HepG2 (cell line): ENCODE results near the gene TMEM134. TPM values are rescaled to one million over a fixed set of nuclear protein-coding genes. Genes with fewer than 3 reads are reported as not detected.

ENCODE experiments used
- AKAP8 ChIP-seq: sonication (generic); formaldehyde crosslinking; IDR thresholded peaks from 2 replicates; pipeline ENCODE4 v1.5.1; 2020; ENCODE audit warnings: mild to moderate bottlenecking, missing genetic modification reagents
- DR1 ChIP-seq: sonication (generic); formaldehyde crosslinking; IDR thresholded peaks from 2 replicates; pipeline ENCODE4 v1.8.0; 2021; ENCODE audit warnings: mild to moderate bottlenecking, missing genetic modification reagents, inconsistent platforms
- FOXO1 ChIP-seq: sonication (generic); formaldehyde crosslinking; IDR thresholded peaks from 2 replicates; pipeline ENCODE4 v1.4.0; 2020; ENCODE audit warnings: missing genetic modification reagents
- FOXO4 ChIP-seq: sonication (generic); formaldehyde crosslinking; conservative IDR thresholded peaks from 2 replicates; pipeline ENCODE4 v1.8.1; 2023; ENCODE audit warnings: missing genetic modification reagents
- HOXA3 ChIP-seq: sonication (generic); formaldehyde crosslinking; IDR thresholded peaks from 2 replicates; pipeline ENCODE4 v1.5.0; 2020; ENCODE audit warnings: missing genetic modification reagents
- KIAA2018 ChIP-seq: sonication (generic); formaldehyde crosslinking; IDR thresholded peaks from 2 replicates; pipeline ENCODE4 v1.5.0; 2020; ENCODE audit warnings: mild to moderate bottlenecking, missing genetic modification reagents, borderline replicate concordance
- MEIS2 ChIP-seq: sonication (generic); formaldehyde crosslinking; IDR thresholded peaks from 2 replicates; pipeline ENCODE4 v1.9.0; 2021; ENCODE audit warnings: mild to moderate bottlenecking, missing genetic modification reagents
- MTERF4 ChIP-seq: sonication (generic); formaldehyde crosslinking; IDR thresholded peaks from 2 replicates; pipeline ENCODE4 v1.8.0; 2023; ENCODE audit warnings: mild to moderate bottlenecking, missing genetic modification reagents
- PBX2 ChIP-seq: IDR thresholded peaks from 2 replicates; pipeline ENCODE4 v1.6.1; 2016; ENCODE audit warnings: control low read depth
- RFX5 ChIP-seq: IDR thresholded peaks from 2 replicates; pipeline ENCODE4 v1.6.1; 2011; ENCODE audit warnings: low read depth, low read length, improper control_type of control experiment
- SP2 ChIP-seq: sonication (generic); formaldehyde crosslinking; IDR thresholded peaks from 2 replicates; pipeline ENCODE4 v1.5.1; 2020; ENCODE audit warnings: mild to moderate bottlenecking, missing genetic modification reagents
- TAF1 ChIP-seq: sonication (generic); formaldehyde crosslinking; IDR thresholded peaks from 2 replicates; pipeline ENCODE4 v1.4.0; 2020; ENCODE audit warnings: missing genetic modification reagents
- TFDP2 ChIP-seq: sonication (generic); formaldehyde crosslinking; IDR thresholded peaks from 2 replicates; pipeline ENCODE4 v1.4.0; 2020; ENCODE audit warnings: missing genetic modification reagents
- ZNF18 ChIP-seq: sonication (generic); formaldehyde crosslinking; IDR thresholded peaks from 2 replicates; pipeline ENCODE4 v1.8.0; 2022; ENCODE audit warnings: mild to moderate bottlenecking, missing genetic modification reagents; ENCODE audit not compliant: insufficient replicate concordance
- ZNF782 ChIP-seq: sonication (generic); formaldehyde crosslinking; IDR thresholded peaks from 2 replicates; pipeline ENCODE4 v1.4.0; 2020; ENCODE audit warnings: missing genetic modification reagents, mild to moderate bottlenecking, borderline replicate concordance
- ZSCAN9 ChIP-seq: IDR thresholded peaks from 2 replicates; pipeline ENCODE4 v1.6.1; 2016; ENCODE audit warnings: borderline replicate concordance
- polyA plus RNA-seq, 8 experiments: library from polyadenylated mRNA; depleted of rRNA in 3 of 8; stranded (reverse) in 7 of 8; unstranded in 1 of 8; fragments of >200 nt; fragmentation: Illumina TruSeq in 4 of 8; extraction: Trizol in 4 of 8; gene quantifications; 2 replicates each; pipeline versions ENCODE4 v1.2.1 to v1.2.3, GENCODE V29; 2011 to 2016; ENCODE audit warnings: low read depth in 4 of 8, missing spikeins in 1 of 8, mixed read lengths in 1 of 8; ENCODE audit not compliant: insufficient read depth in 1 of 8
- total RNA-seq, 5 experiments: library from RNA; depleted of rRNA; stranded (reverse); fragments of >200 nt; fragmentation: Illumina TruSeq; extraction: Trizol; gene quantifications; 2 replicates each; pipeline ENCODE4 v1.2.3, GENCODE V29; 2016; ENCODE audit warnings: low read depth in 1 of 5

Gene TMEM134
- total and polyA plus RNA-seq, 2 of the 13 experiments (the other 11 are each of a cell fraction or from before 2014, with no cell fraction given) = 6.9 to 26.9 TPM

GRCh38 chr11:67420147-67420645 lies 48.9 kb downstream of the TMEM134 start (continued):
- no peak for TF ChIP-seq FOXO4
- no peak for TF ChIP-seq DR1 (CRISPR knock-in tag)
- TF ChIP-seq ZSCAN9 (CRISPR knock-in tag) = no peak
- no peak for TF ChIP-seq ZNF18
- TF ChIP-seq MEIS2 (CRISPR knock-in tag) = no peak
- TF ChIP-seq TFDP2 (CRISPR knock-in tag) = no peak
- no peak for TF ChIP-seq ZNF782 (CRISPR knock-in tag)
- TF ChIP-seq FOXO1 (CRISPR knock-in tag) = no peak
- no peak for TF ChIP-seq AKAP8 (CRISPR knock-in tag)
- 0 out of 2 replicates have a peak, but pooled peaks have one; percentile 2 for TF ChIP-seq SP2 (CRISPR knock-in tag)
- TF ChIP-seq MTERF4 = no peak
- no peak for TF ChIP-seq KIAA2018
- no peak for TF ChIP-seq PBX2
- TF ChIP-seq TAF1 (CRISPR knock-in tag) = no peak
- TF ChIP-seq HOXA3 (CRISPR knock-in tag) = no peak
- no peak for TF ChIP-seq RFX5
- TF ChIP-seq, all 625 proteins: peak for 6
